Activated CD4-positive, CD25-positive, alpha-beta regulatory T cell treated with anti-CD3 and anti-CD28 coated beads, Interleukin-2, amount 50 U/mL, for 72 hours (primary cell): ENCODE data around the gene EIF3B.
A peak's percentile ranks its signal among the peaks of the same experiment; 100 is the strongest.
"Not testable (repeated sequence)": the region's sequence is repeated elsewhere in the genome, so short reads cannot be mapped to it uniquely, and the experiment has no call there.

Experiments used
- DNase-seq: peaks from one replicate; pipeline ENCODE4 v3.0.0; 2021

The EIF3B gene

GRCh38 chr7:2354186-2354938 lies at the start of gene EIF3B:
EIF3B (plus strand) TSS chr7:2354827; CDS start chr7:2354922, 95 bp downstream.
- DNase-seq: peak; percentile 87

DNA sequence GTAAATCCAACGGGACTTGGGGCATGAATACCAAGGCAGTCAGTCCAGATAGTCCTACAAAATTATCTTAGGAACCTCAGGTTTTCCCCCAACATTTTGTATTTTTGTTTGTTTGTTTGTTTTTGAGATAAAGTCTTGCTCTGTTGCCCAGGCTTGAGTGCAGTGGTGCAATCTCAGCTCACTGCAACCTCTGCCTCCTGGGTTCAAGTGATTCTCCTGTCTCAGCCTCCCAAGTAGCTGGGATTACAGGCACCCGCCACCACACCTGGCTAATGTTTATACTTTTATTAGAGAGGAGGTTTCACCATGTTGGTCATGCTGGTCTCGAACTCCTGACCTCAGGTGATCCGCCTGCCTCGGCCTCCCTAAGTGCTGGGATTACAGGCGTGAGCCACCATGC lies 49.4 kb upstream of the EIF3B start:
- DNase-seq: not testable (repeated sequence)

GRCh38 chr7:2306688-2307087 lies 47.9 kb upstream of the EIF3B start:
- DNase-seq: no peak

DNA sequence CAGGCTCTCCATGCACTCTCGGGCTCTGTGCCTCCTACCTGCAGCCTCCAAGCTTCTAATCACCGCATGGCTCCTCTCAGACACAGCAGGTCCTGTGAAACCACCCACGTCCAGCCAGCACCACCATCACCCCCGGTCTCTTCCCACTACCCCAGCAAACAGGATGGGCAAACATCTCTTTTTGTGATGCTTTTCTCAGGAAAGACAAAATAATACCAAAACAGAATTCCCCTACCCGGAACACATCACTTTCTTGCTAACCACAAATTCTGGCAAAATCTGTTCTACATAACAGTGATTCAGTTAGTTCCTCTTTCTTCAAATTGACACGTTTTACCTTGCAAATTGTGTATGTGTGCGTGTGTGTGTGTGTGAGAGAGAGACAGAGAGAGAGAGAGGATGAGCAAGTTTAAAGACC lies 46.9 kb upstream of the EIF3B start:
- no peak for DNase-seq

DNA sequence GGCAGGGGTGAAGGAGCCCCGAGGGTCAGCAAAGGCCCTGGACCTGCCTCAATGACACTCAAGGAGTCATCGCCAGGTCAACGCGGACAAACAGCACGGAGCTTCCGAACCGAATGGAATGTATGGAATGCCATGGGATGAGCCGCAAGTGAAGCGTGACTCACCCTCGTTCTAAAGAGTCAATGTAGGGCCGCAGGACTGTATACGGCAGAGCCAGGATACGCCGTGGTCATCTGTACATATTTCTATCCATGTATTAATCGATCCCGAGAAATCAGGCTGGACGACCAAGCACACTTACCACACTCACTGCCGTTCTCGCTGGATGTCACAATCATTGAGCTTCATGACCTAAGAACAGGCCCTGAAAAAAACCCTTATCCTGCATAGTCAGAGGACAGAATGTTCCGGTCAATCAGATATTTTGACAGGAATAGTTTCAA lies 44.7 kb upstream of the EIF3B start:
- DNase-seq: no peak

- DNase-seq: no peak
Measured at GRCh38 chr7:2312267-2312929, 42.2 kb upstream of the EIF3B start.

GRCh38 chr7:2313450-2314208 lies 41.0 kb upstream of the EIF3B start:
- no peak for DNase-seq

DNA sequence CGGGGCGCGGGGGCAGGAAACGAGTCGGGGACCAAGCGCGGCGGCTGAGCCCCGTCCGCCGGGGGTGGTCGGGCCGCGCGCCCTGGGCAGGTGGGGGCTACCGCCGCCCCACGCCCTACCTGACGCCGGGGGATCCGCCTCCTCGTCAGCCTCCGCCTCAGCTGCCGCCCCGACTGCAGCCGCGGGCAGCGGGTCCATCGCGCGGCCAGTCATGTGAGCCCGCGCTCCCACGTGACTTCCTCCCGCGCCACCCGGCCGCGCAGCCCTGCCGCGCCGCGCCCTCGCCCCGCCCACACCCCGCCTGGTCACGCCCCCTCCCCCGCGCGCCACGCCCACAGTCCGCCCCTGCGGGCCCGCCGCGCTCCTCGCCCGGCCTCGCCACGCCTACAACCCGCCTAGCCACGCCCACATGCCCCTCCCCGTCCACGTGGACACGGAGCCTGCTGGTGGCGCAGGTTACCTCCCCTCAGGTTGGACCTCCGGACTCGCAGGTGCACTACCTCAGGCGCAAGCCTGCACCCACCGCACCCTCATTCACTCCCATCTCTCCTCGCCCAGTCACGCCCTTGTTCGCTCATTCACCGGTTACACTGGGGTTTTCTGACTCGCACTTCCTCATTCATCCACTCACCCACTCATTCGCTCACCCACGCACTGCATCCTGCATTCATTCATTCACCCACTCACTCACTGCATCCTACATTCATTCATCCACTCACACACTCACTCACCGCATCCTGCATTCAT lies 40.2 kb upstream of the EIF3B start, which contains the start of gene SNX8:
Gene SNX8 (minus strand): TSS at position 233 of the 747 bp plus-strand sequence. CDS start 20 bp downstream, at position 213.
- DNase-seq: peak; percentile 96

GRCh38 chr7:2314956-2315530 lies 39.6 kb upstream of the EIF3B start:
- DNase-seq: not testable (repeated sequence)

GRCh38 chr7:2315787-2316186 lies 38.8 kb upstream of the EIF3B start:
- no peak for DNase-seq

DNA sequence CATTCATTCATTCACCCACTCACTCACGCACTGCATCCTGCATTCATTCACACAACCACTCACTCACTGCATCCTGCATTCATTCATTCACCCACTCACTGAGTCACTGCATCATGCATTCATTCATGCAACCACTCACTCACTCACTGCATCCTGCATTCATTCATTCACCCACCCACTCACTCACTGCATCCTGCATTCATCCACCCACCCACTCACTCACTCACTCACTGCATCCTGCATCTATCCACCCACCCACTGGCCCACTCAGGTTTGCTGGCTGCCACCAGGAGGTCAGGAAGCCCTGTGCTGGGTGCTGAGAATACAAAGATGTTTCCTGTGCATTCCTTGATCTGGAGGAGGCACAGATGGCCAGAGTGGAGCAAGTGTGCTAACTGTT lies 38.0 kb upstream of the EIF3B start:
- DNase-seq: no peak

DNA sequence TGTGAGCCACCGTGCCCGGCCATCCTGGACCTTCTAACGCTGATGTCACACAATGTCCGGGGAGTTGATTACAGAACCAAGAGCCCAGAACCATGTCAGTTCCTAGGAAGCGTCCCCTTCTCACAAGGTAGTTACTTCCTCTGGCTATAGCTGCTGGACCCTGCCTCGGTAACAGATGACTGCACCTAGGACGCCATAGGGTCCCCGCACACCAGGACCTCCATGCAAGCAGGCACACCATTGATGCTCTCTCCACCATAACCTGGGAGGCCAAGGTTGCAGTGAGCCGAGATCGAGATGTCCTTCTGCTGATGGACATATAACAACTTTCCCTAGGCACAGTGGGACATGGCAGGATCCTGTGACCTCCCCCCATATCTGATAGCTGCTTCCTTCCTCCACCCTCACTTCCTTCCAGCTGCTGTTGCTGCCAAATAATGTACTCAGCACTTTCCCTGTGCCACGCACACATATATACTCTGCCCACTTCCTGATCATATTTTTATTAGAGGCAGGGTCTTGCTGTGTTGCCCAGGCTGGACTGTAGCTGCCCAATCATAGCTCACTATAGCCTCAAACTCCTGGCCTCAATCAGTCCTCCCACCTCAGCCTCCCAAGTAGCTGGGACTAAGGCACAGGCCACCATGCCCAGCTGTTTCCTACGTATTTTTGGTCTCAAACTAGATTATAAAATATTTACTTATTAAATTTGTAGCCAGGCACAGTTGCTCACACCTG lies 36.9 kb upstream of the EIF3B start:
- no peak for DNase-seq

DNA sequence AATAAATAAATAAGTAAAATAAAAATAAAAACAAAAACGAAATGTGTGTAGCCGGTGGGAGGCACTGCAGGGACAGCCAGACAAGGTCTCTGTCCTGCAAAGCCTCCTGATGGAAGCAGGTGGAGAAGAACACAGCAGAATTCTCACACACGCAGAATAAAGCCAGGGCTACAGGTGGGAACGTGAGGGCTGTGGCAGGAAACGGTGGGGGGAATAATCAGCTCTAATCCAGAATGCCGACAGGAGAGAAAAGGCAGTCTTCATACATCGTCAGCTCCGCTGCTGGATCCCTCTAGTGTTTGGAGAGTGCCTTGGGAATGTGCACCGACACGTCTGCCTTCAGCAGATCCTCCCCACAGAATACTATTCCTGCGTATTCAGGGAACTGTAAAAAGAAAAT lies 33.6 kb upstream of the EIF3B start:
- no peak for DNase-seq

DNA sequence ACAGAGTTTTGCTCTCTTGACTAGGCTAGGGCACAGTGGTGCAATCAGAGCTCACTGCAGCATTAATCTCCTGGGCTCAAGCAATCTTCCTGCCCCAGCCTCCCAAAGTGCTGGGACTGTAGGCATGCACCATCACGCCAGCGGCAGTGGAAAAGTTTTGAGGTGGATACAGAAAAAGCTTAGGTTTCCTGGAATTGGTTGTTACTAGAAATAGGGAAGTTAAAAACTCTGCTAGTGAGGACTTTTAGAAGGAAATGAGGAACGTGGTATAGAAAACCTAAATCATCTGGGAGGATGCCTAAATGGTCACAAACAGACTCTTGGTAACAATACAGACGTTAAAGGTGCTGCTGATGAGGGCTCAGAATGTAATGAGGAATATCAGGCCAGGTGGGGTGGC lies 29.5 kb upstream of the EIF3B start:
- no peak for DNase-seq

DNA sequence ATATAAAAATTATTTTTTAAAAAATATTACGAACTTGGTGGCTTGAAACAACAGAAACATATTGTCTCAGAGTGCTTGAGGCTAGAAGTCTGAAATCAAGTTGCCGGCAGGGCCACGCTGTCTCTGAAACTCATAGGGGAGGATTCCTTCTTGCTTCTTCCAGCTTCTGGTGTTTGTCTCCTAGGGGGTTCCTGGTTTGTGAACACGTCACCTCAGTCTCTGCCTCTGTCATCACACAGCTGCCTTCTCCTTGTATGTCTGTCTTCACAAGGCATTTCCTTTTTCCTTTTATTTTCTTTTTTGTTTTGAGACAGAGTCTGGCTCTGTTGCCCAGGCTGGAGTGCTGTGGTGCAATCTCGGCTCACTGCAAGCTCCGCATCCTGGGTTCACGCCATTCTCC lies 27.7 kb upstream of the EIF3B start:
- DNase-seq: no peak

GRCh38 chr7:2330493-2330892 lies 24.1 kb upstream of the EIF3B start:
- DNase-seq: no peak

GRCh38 chr7:2331707-2332106 lies 22.9 kb upstream of the EIF3B start:
- DNase-seq: no peak

- not testable (repeated sequence) for DNase-seq
Measured at GRCh38 chr7:2332606-2333231, 21.9 kb upstream of the EIF3B start.

DNA sequence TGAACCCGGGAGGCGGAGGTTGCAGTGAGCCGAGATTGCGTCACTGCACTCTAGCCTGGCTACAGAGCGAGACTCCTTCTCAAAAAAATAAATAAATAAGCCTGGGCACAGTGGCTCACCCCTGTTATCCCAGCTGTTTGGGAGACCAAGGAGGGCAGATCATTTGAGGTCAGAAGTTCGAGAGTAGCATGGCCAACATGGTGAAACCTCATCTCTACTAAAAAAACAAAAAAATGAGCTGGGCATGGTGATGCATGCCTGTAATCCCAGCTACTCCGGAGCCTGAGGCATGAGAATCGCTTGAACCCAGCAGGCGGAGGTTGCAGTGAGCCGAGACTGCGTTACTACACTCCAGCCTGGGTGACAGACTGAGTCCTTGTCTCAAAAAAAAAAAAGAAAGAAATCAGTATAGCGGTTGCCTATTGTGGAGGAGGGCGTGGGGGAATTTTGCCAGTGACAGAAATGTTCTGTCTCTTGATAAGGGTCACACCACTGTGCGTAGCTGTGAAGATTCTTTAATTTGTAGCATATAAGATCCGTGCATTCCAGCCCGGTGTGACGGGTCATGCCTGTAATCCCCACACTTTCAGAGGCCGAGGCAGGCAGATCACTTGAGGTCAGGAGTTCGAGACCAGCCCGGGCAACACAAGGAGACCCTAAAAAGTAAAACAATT lies 17.9 kb upstream of the EIF3B start:
- no peak for DNase-seq

GRCh38 chr7:2347351-2348063 lies 7.1 kb upstream of the EIF3B start:
- DNase-seq: not testable (repeated sequence)
